WTC11 (cell line): ENCODE results near the gene LUC7L. TPM values are rescaled to one million over a fixed set of nuclear protein-coding genes. Genes with fewer than 3 reads are reported as not detected.

Source experiments
- ATAC-seq: fragments of 200-7000 bp; cut with Tn5 transposase; 2 replicates; pipeline ENCODE4 v1.10.0; 2021; ENCODE audit warnings: mild to moderate bottlenecking, moderate library complexity
- CTCF ChIA-PET: fragments of 300-600 bp; sonication (Branson Sonifier 250); formaldehyde crosslinking; loops from one replicate; lab custom pipeline; 2021; ENCODE audit warnings: antibody characterized with exemption; lab: Charles Lee
- POLR2A ChIA-PET: fragments of 350-600 bp; sonication (Branson Sonifier 250); formaldehyde crosslinking; loops from one replicate; lab custom pipeline; 2021; ENCODE audit warnings: antibody characterized with exemption; lab: Charles Lee
- DNase-seq: peaks from one replicate; pipeline ENCODE4 v3.0.0; 2021; ENCODE audit warnings: low spot score
- H3K27ac Mint-ChIP-seq: 2 replicates; pipeline ENCODE4 v1.8.0; 2021; ENCODE audit warnings: mixed read lengths
- H3K27me3 Mint-ChIP-seq: 2 replicates; pipeline ENCODE4 v1.8.0; 2021; ENCODE audit warnings: low read depth, mild to moderate bottlenecking, moderate library complexity, mixed read lengths
- H3K36me3 Mint-ChIP-seq: 2 replicates; pipeline ENCODE4 v1.8.0; 2021; ENCODE audit warnings: mixed read lengths
- H3K4me1 Mint-ChIP-seq: 2 replicates; pipeline ENCODE4 v1.8.0; 2022; ENCODE audit warnings: mixed read lengths
- H3K4me3 Mint-ChIP-seq: 2 replicates; pipeline ENCODE4 v1.8.0; 2021; ENCODE audit warnings: mild to moderate bottlenecking, moderate library complexity, mixed read lengths
- H3K9me3 Mint-ChIP-seq: 2 replicates; pipeline ENCODE4 v1.8.0; 2021; ENCODE audit warnings: mixed read lengths
- CTCF ChIP-seq: fragments of 200-600 bp; IDR thresholded peaks from 2 replicates; pipeline ENCODE4 v1.8.0; 2022; ENCODE audit warnings: antibody characterized with exemption
- FOXJ3 ChIP-seq: sonication (generic); formaldehyde crosslinking; IDR thresholded peaks from 2 replicates; pipeline ENCODE4 v1.9.0; 2021; ENCODE audit warnings: missing genetic modification reagents, mild to moderate bottlenecking, borderline replicate concordance
- FOXP1 ChIP-seq: sonication (generic); formaldehyde crosslinking; IDR thresholded peaks from 2 replicates; pipeline ENCODE4 v1.8.0; 2022; ENCODE audit warnings: missing genetic modification reagents, mild to moderate bottlenecking, moderate library complexity, borderline replicate concordance
- HMGXB4 ChIP-seq: sonication (generic); formaldehyde crosslinking; IDR thresholded peaks from 2 replicates; pipeline ENCODE4 v1.8.1; 2023; ENCODE audit warnings: mild to moderate bottlenecking, moderate library complexity, missing genetic modification reagents
- IRF2 ChIP-seq: sonication (generic); formaldehyde crosslinking; IDR thresholded peaks from 2 replicates; pipeline ENCODE4 v1.8.0; 2022; ENCODE audit warnings: low read depth, missing genetic modification reagents, borderline replicate concordance
- MLX ChIP-seq: sonication (generic); formaldehyde crosslinking; IDR thresholded peaks from 2 replicates; pipeline ENCODE4 v1.8.1; 2023; ENCODE audit warnings: mild to moderate bottlenecking, missing genetic modification reagents, moderate library complexity
- MYBL2 ChIP-seq: sonication (generic); formaldehyde crosslinking; IDR thresholded peaks from 2 replicates; pipeline ENCODE4 v1.8.1; 2023; ENCODE audit warnings: mild to moderate bottlenecking, moderate library complexity, missing genetic modification reagents
- NFATC4 ChIP-seq: fragments of 250-450 bp; sonication (Bioruptor Pico); IDR thresholded peaks from 2 replicates; pipeline ENCODE4 v1.9.0; 2021; ENCODE audit warnings: mild to moderate bottlenecking
- NFE2L1 ChIP-seq: sonication (generic); formaldehyde crosslinking; IDR thresholded peaks from 2 replicates; pipeline ENCODE4 v1.8.1; 2023; ENCODE audit warnings: missing genetic modification reagents
- NR2C2 ChIP-seq: sonication (generic); formaldehyde crosslinking; IDR thresholded peaks from 2 replicates; pipeline ENCODE4 v1.8.0; 2022; ENCODE audit warnings: mild to moderate bottlenecking, missing genetic modification reagents
- NR3C1 ChIP-seq: sonication (generic); formaldehyde crosslinking; conservative IDR thresholded peaks from 2 replicates; pipeline ENCODE4 v1.8.1; 2023; ENCODE audit warnings: low read depth, mild to moderate bottlenecking, missing genetic modification reagents
- RELA ChIP-seq: sonication (generic); formaldehyde crosslinking; IDR thresholded peaks from 2 replicates; pipeline ENCODE4 v1.8.1; 2022; ENCODE audit warnings: missing genetic modification reagents, mild to moderate bottlenecking, borderline replicate concordance
- TCF7 ChIP-seq: sonication (generic); formaldehyde crosslinking; IDR thresholded peaks from 2 replicates; pipeline ENCODE4 v1.8.0; 2022; ENCODE audit warnings: mild to moderate bottlenecking, low read depth, missing genetic modification reagents, moderate library complexity
- USF1 ChIP-seq: sonication (generic); formaldehyde crosslinking; IDR thresholded peaks from 2 replicates; pipeline ENCODE4 v1.8.0; 2022; ENCODE audit warnings: mild to moderate bottlenecking, missing genetic modification reagents
- ZBTB21 ChIP-seq: sonication (generic); formaldehyde crosslinking; IDR thresholded peaks from 2 replicates; pipeline ENCODE4 v1.8.1; 2023; ENCODE audit warnings: mild to moderate bottlenecking, missing genetic modification reagents, borderline replicate concordance
- ZNF121 ChIP-seq: sonication (generic); formaldehyde crosslinking; IDR thresholded peaks from 2 replicates; pipeline ENCODE4 v1.8.0; 2023; ENCODE audit warnings: missing genetic modification reagents
- ZNF219 ChIP-seq: sonication (generic); formaldehyde crosslinking; IDR thresholded peaks from 2 replicates; pipeline ENCODE4 v1.8.0; 2023; ENCODE audit warnings: missing genetic modification reagents, mild to moderate bottlenecking, borderline replicate concordance
- ZNF263 ChIP-seq: sonication (generic); formaldehyde crosslinking; IDR thresholded peaks from 2 replicates; pipeline ENCODE4 v1.8.1; 2022; ENCODE audit warnings: low read depth, mild to moderate bottlenecking, moderate library complexity, missing genetic modification reagents
- total RNA-seq: library from RNA; stranded (reverse); gene quantifications from 3 replicates; pipeline ENCODE4 v1.2.3, GENCODE V29; 2021
- TF ChIP-seq, protein P1 (sequence below): fragments of 250-450 bp; sonication (Bioruptor Pico); IDR thresholded peaks from 2 replicates; pipeline ENCODE4 v1.9.0; 2021; ENCODE audit warnings: mild to moderate bottlenecking, borderline replicate concordance
- TF ChIP-seq, protein P2 (sequence below): sonication (generic); formaldehyde crosslinking; IDR thresholded peaks from 2 replicates; pipeline ENCODE4 v1.8.0; 2022; ENCODE audit warnings: mild to moderate bottlenecking, missing genetic modification reagents

LUC7L gene
- total RNA-seq, 1 experiment from 2014 or later, result 111 TPM

DNA sequence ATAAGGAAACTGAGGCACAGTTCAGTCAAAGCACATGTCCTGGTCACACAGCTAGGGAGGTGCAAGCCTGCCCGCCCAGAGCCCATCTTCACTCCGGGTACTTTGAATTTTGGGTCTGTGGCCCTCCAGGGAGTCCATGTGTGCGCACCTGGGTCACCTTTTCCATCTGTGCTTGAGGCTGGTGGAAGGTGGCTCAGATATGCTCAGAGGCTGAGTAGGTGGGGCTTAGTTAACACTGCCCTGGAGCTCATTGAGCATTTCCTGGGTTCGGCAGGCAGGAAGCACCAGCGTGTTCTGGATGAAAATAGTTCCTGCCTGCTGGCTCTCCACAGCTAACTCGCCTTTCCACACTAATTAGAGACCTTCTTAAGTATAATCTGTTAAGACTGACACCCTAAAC, 24.6 kb upstream of the LUC7L start (continued):
- TF ChIP-seq, protein P1, sequence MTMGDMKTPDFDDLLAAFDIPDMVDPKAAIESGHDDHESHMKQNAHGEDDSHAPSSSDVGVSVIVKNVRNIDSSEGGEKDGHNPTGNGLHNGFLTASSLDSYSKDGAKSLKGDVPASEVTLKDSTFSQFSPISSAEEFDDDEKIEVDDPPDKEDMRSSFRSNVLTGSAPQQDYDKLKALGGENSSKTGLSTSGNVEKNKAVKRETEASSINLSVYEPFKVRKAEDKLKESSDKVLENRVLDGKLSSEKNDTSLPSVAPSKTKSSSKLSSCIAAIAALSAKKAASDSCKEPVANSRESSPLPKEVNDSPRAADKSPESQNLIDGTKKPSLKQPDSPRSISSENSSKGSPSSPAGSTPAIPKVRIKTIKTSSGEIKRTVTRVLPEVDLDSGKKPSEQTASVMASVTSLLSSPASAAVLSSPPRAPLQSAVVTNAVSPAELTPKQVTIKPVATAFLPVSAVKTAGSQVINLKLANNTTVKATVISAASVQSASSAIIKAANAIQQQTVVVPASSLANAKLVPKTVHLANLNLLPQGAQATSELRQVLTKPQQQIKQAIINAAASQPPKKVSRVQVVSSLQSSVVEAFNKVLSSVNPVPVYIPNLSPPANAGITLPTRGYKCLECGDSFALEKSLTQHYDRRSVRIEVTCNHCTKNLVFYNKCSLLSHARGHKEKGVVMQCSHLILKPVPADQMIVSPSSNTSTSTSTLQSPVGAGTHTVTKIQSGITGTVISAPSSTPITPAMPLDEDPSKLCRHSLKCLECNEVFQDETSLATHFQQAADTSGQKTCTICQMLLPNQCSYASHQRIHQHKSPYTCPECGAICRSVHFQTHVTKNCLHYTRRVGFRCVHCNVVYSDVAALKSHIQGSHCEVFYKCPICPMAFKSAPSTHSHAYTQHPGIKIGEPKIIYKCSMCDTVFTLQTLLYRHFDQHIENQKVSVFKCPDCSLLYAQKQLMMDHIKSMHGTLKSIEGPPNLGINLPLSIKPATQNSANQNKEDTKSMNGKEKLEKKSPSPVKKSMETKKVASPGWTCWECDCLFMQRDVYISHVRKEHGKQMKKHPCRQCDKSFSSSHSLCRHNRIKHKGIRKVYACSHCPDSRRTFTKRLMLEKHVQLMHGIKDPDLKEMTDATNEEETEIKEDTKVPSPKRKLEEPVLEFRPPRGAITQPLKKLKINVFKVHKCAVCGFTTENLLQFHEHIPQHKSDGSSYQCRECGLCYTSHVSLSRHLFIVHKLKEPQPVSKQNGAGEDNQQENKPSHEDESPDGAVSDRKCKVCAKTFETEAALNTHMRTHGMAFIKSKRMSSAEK (CRISPR knock-in tag), result no peak
- no peak for TF ChIP-seq USF1
- TF ChIP-seq, all 79 proteins: peak for 0

- peak overlapping the region; percentile 95; the same call in 1 of the 2 replicates for H3K27ac Mint-ChIP-seq
- DNase-seq (no peak), ATAC-seq (no peak)
- no peaks in the 10 kb centered on the region for H3K4me1 Mint-ChIP-seq
- peaks cover 31% of the 10 kb centered on the region for H3K36me3 Mint-ChIP-seq
- ChIA-PET CTCF (interaction anchor here (0.7 to 1.3 kb wide), 2 partner anchors 57 to 135 kb away, joined by 3 to 4 read pairs; no protein-coding TSS in a partner anchor), POLR2A (no interaction called here)
- H3K4me3 Mint-ChIP-seq, result no peak overlapping the region
- H3K9me3 Mint-ChIP-seq, result no peaks in the 10 kb centered on the region
- TF ChIP-seq, protein P2, sequence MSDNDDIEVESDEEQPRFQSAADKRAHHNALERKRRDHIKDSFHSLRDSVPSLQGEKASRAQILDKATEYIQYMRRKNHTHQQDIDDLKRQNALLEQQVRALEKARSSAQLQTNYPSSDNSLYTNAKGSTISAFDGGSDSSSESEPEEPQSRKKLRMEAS (CRISPR knock-in tag), result no peak
- TF ChIP-seq ZNF219 (CRISPR knock-in tag) (no peak), MLX (no peak), FOXP1 (CRISPR knock-in tag) (no peak), NFATC4 (no peak), TCF7 (CRISPR knock-in tag) (no peak), ZNF263 (CRISPR knock-in tag) (no peak), NR2C2 (CRISPR knock-in tag) (no peak), RELA (CRISPR knock-in tag) (no peak), IRF2 (CRISPR knock-in tag) (no peak), HMGXB4 (CRISPR knock-in tag) (no peak)
- H3K27me3 Mint-ChIP-seq, result no peaks in the 10 kb centered on the region
Observed at GRCh38 chr16:252366-253337, 23.4 kb upstream of the LUC7L start.

DNA sequence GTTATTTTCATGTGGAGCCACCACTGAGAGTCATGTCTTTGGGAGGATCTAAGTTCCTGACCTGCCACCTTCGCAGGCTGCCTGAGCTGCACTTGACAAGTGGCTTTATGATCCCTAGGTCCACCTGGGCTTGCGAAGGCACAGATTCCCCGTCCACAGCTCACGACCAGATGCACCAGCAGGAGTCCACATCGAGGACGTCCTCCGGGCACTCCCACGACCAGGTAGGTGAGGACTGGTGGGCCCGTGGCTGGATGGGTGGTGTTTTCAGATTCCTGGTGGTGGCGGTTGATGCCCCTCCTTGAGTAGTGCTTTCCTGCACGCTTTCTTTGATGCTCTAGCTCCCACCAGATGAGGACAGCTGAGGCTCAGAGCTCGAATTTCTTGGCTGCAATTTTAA, 20.2 kb upstream of the LUC7L start:
- H3K27me3 Mint-ChIP-seq, result no peaks in the 10 kb centered on the region
- no peak overlapping the region for H3K4me3 Mint-ChIP-seq
- H3K27ac Mint-ChIP-seq, result no peak overlapping the region
- H3K36me3 Mint-ChIP-seq, result peaks cover 18% of the 10 kb centered on the region
- POLR2A ChIA-PET, result no interaction called here
- CTCF ChIA-PET, result interaction anchor here (1.0 kb wide), 1 partner anchor 103 kb away, joined by 3 read pairs; the partner anchor contains the start of gene AXIN1
- no peaks in the 10 kb centered on the region for H3K4me1 Mint-ChIP-seq
- no peak for ATAC-seq
- H3K9me3 Mint-ChIP-seq, result no peaks in the 10 kb centered on the region
- no peak for DNase-seq
- TF ChIP-seq NFE2L1 (no peak), FOXP1 (CRISPR knock-in tag) (no peak), ZNF121 (CRISPR knock-in tag) (no peak), ZBTB21 (CRISPR knock-in tag) (no peak), NR3C1 (CRISPR knock-in tag) (no peak), FOXJ3 (no peak), MYBL2 (no peak), CTCF (no peak)
